Colonic mucosa (tissue), 4 donors: ENCODE results near the gene THRB. TPM values are rescaled to one million over a fixed set of nuclear protein-coding genes. Genes with fewer than 3 reads are reported as not detected.

Experiments used
- DNase-seq: peaks from one replicate; pipeline ENCODE4 v3.0.0-alpha.2; 2020
- H3K27ac ChIP-seq: fragments of 200-600 bp; one replicate; pipeline ENCODE4 v1.8.0; 2021
- H3K27me3 ChIP-seq: fragments of 200-600 bp; one replicate; pipeline ENCODE4 v1.8.0; 2021
- H3K36me3 ChIP-seq: fragments of 200-600 bp; one replicate; pipeline ENCODE4 v1.8.0; 2021
- H3K4me1 ChIP-seq: fragments of 200-600 bp; one replicate; pipeline ENCODE4 v1.8.0; 2021; ENCODE audit warnings: mild to moderate bottlenecking
- H3K4me3 ChIP-seq: fragments of 200-600 bp; one replicate; pipeline ENCODE4 v1.8.0; 2021
- H3K9ac ChIP-seq, 2 donors: one replicate each; pipeline ENCODE4 v1.7.0; 2013; ENCODE audit warnings: control low read depth in 2 of 2, low read depth in 2 of 2, low read length in 2 of 2
- H3K9me3 ChIP-seq: fragments of 200-600 bp; one replicate; pipeline ENCODE4 v1.8.0; 2021
- CTCF ChIP-seq: fragments of 200-600 bp; IDR thresholded peaks from one replicate; pipeline ENCODE4 v1.8.0; 2022; ENCODE audit warnings: antibody characterized with exemption, mild to moderate bottlenecking
- intact Hi-C: fragments of 100-400 bp; cut with DNase I; formaldehyde crosslinking; loops from one replicate; pipeline ENCODE4 v1.14.1; 2022
- total RNA-seq, 2 donors: library from RNA; stranded (reverse); fragmentation: NEBNext Ultra II Directional in 1 of 2; extraction: Animal tissue kit (Norgen Biotek cat#: 25700) in 1 of 2; gene quantifications; one replicate each; pipeline ENCODE4 v1.2.1, GENCODE V29; 2021
- donor health status: healthy.
- donor health status: DM: no; HTN: no; CAD: no.
- donor health status: DM: no; HTN: no; CAD: no.

Gene THRB
- total RNA-seq, 2 donors from 2014 or later: 23.3 to 27.6 TPM

GRCh38 chr3:24128199-24129005, 366.2 kb downstream of the THRB start:
- H3K27ac ChIP-seq: no peak overlapping the region
- intact Hi-C loops: no loop called here
- H3K9ac ChIP-seq: no peak overlapping the region
- H3K4me3 ChIP-seq: no peak overlapping the region
- DNase-seq: no peak
- H3K9me3 ChIP-seq: no peaks in the 10 kb centered on the region
- no peak for TF ChIP-seq CTCF
- H3K36me3 ChIP-seq: no peaks in the 10 kb centered on the region
- H3K27me3 ChIP-seq: no peaks in the 10 kb centered on the region
- no peaks in the 10 kb centered on the region for H3K4me1 ChIP-seq

GRCh38 chr3:24123596-24123995, 371.1 kb downstream of the THRB start:
- H3K36me3 ChIP-seq: no peaks in the 10 kb centered on the region
- no peak overlapping the region for H3K9ac ChIP-seq
- no peak overlapping the region for H3K27ac ChIP-seq
- no peak for DNase-seq
- H3K9me3 ChIP-seq: no peaks in the 10 kb centered on the region
- no peak for TF ChIP-seq CTCF
- no peaks in the 10 kb centered on the region for H3K27me3 ChIP-seq
- no peak overlapping the region for H3K4me3 ChIP-seq
- intact Hi-C loops: no loop called here
- no peaks in the 10 kb centered on the region for H3K4me1 ChIP-seq

GRCh38 chr3:24120434-24120833, 374.2 kb downstream of the THRB start:
- no peak overlapping the region for H3K27ac ChIP-seq
- H3K4me1 ChIP-seq: no peaks in the 10 kb centered on the region
- TF ChIP-seq CTCF: no peak
- no peaks in the 10 kb centered on the region for H3K9me3 ChIP-seq
- H3K36me3 ChIP-seq: no peaks in the 10 kb centered on the region
- H3K9ac ChIP-seq: no peak overlapping the region
- intact Hi-C loops: no loop called here
- DNase-seq: no peak
- no peaks in the 10 kb centered on the region for H3K27me3 ChIP-seq
- no peak overlapping the region for H3K4me3 ChIP-seq

- intact Hi-C loops: no loop called here
- Histone ChIP-seq H3K27ac (no peak overlapping the region), H3K4me3 (no peak overlapping the region), H3K9me3 (no peaks in the 10 kb centered on the region), H3K9ac (no peak overlapping the region), H3K27me3 (no peaks in the 10 kb centered on the region), H3K4me1 (no peaks in the 10 kb centered on the region), H3K36me3 (no peaks in the 10 kb centered on the region)
- no peak for DNase-seq
- no peak for TF ChIP-seq CTCF
Observed at GRCh38 chr3:24119321-24119751, 375.3 kb downstream of the THRB start.

GRCh38 chr3:24117508-24117907, 377.1 kb downstream of the THRB start:
- H3K36me3 ChIP-seq: no peaks in the 10 kb centered on the region
- no peak for TF ChIP-seq CTCF
- H3K4me1 ChIP-seq: no peaks in the 10 kb centered on the region
- intact Hi-C loops: no loop called here
- H3K9me3 ChIP-seq: no peaks in the 10 kb centered on the region
- H3K27ac ChIP-seq: no peak overlapping the region
- no peak overlapping the region for H3K9ac ChIP-seq
- H3K4me3 ChIP-seq: no peak overlapping the region
- no peak for DNase-seq
- H3K27me3 ChIP-seq: no peaks in the 10 kb centered on the region
